Measurements from ENCODE around the gene PREP.
A peak's percentile ranks its signal among the peaks of the same experiment; 100 is the strongest.

PREP gene

DNA sequence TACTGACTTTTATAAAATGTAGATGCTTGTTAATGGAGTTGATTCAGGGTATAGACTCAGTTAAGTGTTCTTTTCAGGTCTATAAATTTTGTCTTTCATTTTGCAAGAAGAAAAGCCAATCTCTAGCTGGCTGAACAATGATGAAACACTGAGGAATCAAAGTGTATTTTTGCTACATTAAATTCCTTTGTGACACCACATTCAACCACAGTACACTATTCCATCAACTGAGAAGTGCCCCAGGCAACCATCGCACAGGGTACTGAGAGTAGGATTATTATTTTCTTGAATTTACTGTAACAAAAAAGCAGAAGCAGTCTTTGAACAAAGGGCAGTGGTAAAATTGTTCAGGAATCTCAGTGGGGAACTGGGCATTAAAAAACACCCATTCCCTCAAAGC is 83.6 kb downstream of the PREP start:
- H3K27me3 ChIP-seq, result no peaks in the 10 kb centered on the region
- H3K36me3 ChIP-seq, result peaks cover 13% of the 10 kb centered on the region
- TF ChIP-seq, protein P1, sequence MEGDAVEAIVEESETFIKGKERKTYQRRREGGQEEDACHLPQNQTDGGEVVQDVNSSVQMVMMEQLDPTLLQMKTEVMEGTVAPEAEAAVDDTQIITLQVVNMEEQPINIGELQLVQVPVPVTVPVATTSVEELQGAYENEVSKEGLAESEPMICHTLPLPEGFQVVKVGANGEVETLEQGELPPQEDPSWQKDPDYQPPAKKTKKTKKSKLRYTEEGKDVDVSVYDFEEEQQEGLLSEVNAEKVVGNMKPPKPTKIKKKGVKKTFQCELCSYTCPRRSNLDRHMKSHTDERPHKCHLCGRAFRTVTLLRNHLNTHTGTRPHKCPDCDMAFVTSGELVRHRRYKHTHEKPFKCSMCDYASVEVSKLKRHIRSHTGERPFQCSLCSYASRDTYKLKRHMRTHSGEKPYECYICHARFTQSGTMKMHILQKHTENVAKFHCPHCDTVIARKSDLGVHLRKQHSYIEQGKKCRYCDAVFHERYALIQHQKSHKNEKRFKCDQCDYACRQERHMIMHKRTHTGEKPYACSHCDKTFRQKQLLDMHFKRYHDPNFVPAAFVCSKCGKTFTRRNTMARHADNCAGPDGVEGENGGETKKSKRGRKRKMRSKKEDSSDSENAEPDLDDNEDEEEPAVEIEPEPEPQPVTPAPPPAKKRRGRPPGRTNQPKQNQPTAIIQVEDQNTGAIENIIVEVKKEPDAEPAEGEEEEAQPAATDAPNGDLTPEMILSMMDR (IDR thresholded peaks at IDR 0.05; ENCODE audit: low read depth, low read length), result no peak
- DNase-seq, result no peak
- no peak overlapping the region for H3K4me3 ChIP-seq (ENCODE audit: low read depth, low read length)
- peaks cover 6% of the 10 kb centered on the region for H3K4me1 ChIP-seq
- no peaks in the 10 kb centered on the region for H3K9me3 ChIP-seq

DNA sequence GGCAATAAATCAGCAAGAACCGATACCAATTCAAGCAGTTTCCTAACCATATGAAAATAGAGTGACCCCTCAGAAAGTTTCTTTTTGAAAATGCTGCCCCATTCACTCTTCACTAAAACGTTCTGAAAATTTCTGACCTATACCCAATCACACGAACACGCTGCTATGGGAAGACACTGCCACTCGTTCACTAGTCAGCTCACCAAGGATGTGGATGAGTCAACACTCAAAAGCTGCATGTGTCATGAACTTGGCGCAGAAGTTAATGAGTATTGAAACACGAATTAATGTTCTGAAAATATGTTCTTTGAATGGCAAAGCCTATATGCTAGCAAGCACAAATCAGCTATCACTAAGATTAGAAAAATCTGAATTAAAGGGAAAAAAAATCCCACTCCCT is 84.2 kb downstream of the PREP start:
- no peak overlapping the region for H3K4me3 ChIP-seq (ENCODE audit: low read depth, low read length)
- no peaks in the 10 kb centered on the region for H3K27me3 ChIP-seq
- no peaks in the 10 kb centered on the region for H3K9me3 ChIP-seq
- DNase-seq, result no peak
- TF ChIP-seq, protein P1 (IDR thresholded peaks at IDR 0.05; ENCODE audit: low read depth, low read length), result no peak
- peaks cover 7% of the 10 kb centered on the region for H3K4me1 ChIP-seq
- H3K36me3 ChIP-seq, result peaks cover 13% of the 10 kb centered on the region

DNA sequence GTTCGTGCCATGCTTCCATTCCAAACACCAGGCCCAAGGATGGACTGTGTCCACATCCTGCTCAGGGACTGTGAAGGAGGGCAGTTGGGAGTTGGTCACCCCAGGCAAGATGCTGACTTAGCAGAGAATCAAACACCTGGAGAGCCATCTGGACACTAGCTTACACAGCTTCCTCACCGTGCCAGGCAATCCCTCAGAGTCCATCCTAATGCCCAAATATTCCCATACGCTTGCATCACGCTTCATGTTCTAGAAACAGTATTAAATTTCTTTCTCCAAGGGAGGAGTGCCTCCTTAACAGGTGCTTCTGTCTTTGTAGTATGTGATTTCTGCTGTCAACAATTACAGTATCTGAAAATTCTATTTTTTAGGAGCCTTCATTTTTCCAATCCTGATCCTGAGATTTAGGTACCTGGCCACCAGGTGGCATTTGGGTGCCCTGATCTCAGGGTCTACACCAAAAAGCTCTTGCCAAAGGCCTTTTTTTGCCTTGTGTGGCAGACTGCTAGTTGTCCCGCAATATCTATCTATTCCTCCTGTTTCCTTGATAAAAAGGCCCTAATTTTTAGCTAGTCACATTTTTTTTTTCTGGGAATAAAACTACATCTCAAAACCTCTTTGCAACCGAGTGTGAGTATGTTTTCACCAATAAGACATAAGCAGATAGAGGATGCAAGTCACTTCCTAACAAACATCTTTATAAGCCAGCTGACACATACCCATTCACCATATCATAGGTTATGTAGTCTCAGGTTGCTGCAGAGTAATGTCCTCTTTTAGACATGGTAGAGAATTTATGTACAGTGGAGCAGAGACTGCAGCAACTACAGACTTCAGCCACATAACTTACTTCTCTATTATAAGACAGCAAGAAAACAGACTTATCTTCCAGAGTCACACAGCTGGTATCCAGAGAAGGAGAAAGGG is 85.0 kb downstream of the PREP start:
- no peak for DNase-seq
- TF ChIP-seq, protein P1 (IDR thresholded peaks at IDR 0.05; ENCODE audit: low read depth, low read length), result peak; percentile 55

DNA sequence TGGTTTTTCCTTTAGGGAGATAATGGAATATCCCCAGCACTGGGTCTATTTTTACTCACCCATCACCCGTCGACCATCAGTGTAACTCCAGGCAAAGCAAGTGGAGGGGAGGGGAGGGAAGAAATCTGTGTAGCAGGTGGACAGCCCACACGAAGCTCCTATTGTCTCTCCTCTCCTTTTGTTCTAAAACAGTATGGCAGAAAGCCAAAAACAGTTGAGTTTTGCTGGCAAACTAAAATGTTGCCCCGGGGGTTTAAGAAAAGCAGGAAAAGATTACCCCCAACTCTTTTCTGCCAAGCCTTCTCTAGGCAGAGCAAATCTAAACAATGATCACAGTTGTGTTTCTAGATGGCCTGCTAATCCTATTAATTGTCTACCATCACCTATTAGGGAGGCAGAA is 89.7 kb downstream of the PREP start:
- Histone ChIP-seq H3K27me3 (no peaks in the 10 kb centered on the region), H3K9me3 (no peaks in the 10 kb centered on the region), H3K4me1 (peaks cover 10% of the 10 kb centered on the region; the same call in 1 of the 2 replicates), H3K36me3 (peaks cover 5% of the 10 kb centered on the region; the same call in 1 of the 2 replicates), H3K4me3 (ENCODE audit: low read depth, low read length) (no peak overlapping the region)
- TF ChIP-seq, protein P1 (IDR thresholded peaks at IDR 0.05; ENCODE audit: low read depth, low read length), result no peak
- DNase-seq, result peak; percentile 28

More for the DNA sequence above, 85.0 kb downstream of the PREP start:
- H3K9me3 ChIP-seq, result no peaks in the 10 kb centered on the region
- H3K4me1 ChIP-seq, result peaks cover 13% of the 10 kb centered on the region
- H3K27me3 ChIP-seq, result no peaks in the 10 kb centered on the region
- peaks cover 8% of the 10 kb centered on the region for H3K36me3 ChIP-seq
- no peak overlapping the region for H3K4me3 ChIP-seq (ENCODE audit: low read depth, low read length)

DNA sequence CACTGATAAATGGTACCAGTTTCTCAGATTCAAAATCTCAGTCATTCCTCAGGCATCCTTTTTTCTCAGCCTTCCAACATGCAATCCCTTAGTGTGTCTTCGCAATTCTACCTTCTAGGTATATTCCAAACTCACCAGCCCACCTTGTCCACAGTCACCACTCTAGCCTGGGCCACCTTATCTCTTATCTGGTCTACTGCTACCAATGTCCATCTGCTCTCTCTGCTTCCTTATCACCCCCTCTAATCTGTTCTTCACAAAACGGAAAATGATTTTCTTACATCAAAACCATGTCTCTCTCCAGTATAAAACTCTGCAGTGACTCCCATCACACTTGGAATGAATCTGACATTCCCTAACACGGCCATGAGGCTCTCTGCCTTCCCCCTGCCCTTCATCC is 91.9 kb downstream of the PREP start:
- H3K9me3 ChIP-seq, result no peaks in the 10 kb centered on the region
- TF ChIP-seq, protein P1 (IDR thresholded peaks at IDR 0.05; ENCODE audit: low read depth, low read length), result no peak
- H3K36me3 ChIP-seq, result peaks cover 5% of the 10 kb centered on the region; the same call in 1 of the 2 replicates
- H3K4me3 ChIP-seq (ENCODE audit: low read depth, low read length), result no peak overlapping the region
- no peak for DNase-seq
- no peaks in the 10 kb centered on the region for H3K27me3 ChIP-seq
- H3K4me1 ChIP-seq, result peaks cover 10% of the 10 kb centered on the region; the same call in 1 of the 2 replicates

DNA sequence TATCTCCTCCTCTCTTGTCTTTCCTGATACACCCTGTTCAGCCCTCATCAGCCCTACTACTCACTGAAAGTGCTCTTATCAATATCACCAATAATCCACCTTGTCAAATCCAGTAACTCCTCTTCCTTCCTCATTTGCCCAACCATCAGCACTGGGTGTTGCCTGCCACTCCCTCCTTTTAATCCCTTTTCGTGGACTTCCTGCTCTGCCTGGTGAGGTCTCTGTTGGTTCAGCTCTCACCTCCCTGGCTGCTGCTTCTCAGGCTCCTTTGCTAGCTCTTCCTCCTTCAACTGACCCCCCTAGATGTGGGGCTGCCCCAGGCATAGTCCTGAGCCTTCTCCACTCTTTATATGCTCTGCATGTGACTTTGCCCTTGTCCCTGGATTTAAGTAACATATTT is 92.5 kb downstream of the PREP start:
- TF ChIP-seq, protein P1 (IDR thresholded peaks at IDR 0.05; ENCODE audit: low read depth, low read length), result no peak
- H3K4me1 ChIP-seq, result peaks cover 10% of the 10 kb centered on the region; the same call in 1 of the 2 replicates
- DNase-seq, result no peak
- peaks cover 5% of the 10 kb centered on the region; the same call in 1 of the 2 replicates for H3K36me3 ChIP-seq
- H3K27me3 ChIP-seq, result no peaks in the 10 kb centered on the region
- H3K9me3 ChIP-seq, result no peaks in the 10 kb centered on the region
- no peak overlapping the region for H3K4me3 ChIP-seq (ENCODE audit: low read depth, low read length)

Measured in BE2C (cell line).